HCT116 (cell line): ENCODE measurements around the gene SLC7A8. TPM values are rescaled to one million over a fixed set of nuclear protein-coding genes. Genes with fewer than 3 reads are reported as not detected.

ENCODE experiments used
- ATAC-seq: fragments of 200-7000 bp; cut with Tn5 transposase; 2 replicates; pipeline ENCODE4 v1.9.1; 2020; ENCODE audit warnings: mild to moderate bottlenecking, moderate library complexity
- BruUV-seq: library from RNA; stranded (reverse); fragments of 400-500 nt; replicated peaks from 2 replicates; lab custom pipeline; 2021; lab: Mats Ljungman, UMichigan
- CTCF ChIA-PET: fragments of 300-600 bp; sonication (Branson Sonifier 250); formaldehyde crosslinking; loops from one replicate; lab custom pipeline; 2021; ENCODE audit warnings: antibody characterized with exemption; lab: Charles Lee
- POLR2A ChIA-PET: fragments of 300-600, 350-600 bp; sonication (Branson Sonifier 250); formaldehyde crosslinking; loops from one replicate; lab custom pipeline; 2021; ENCODE audit warnings: antibody characterized with exemption; lab: Charles Lee
- RAD21 ChIA-PET, 2 experiments: fragments of 300-600 bp; sonication (Branson Sonifier 250); formaldehyde crosslinking; loops; one replicate each; lab custom pipeline; 2023; ENCODE audit warnings: low total read pairs in 2 of 2; ENCODE audit not compliant: uncharacterized antibody in 2 of 2, unreplicated experiment in 2 of 2, low non-redundant PET in 1 of 2; lab: Charles Lee
- DNase-seq: peaks from one replicate; pipeline ENCODE4 v3.0.0-alpha.2; 2010; ENCODE audit warnings: low read depth, low spot score
- H2AFZ ChIP-seq: fragments of 200-600 bp; shearing (Covaris generic), sonication (generic); 2 replicates; pipeline ENCODE4 v1.6.1; 2017; ENCODE audit warnings: low read depth, mixed run types, mixed read lengths, antibody characterized with exemption, low read length; ENCODE audit not compliant: poor library complexity, severe bottlenecking
- H3K27ac ChIP-seq: 2 replicates; pipeline ENCODE4 v1.5.1; 2012; ENCODE audit warnings: low read depth, low read length
- H3K27me3 ChIP-seq: fragments of 200-600 bp; sonication (generic); 2 replicates; pipeline ENCODE4 v1.6.1; 2016; ENCODE audit warnings: mixed run types, low read length, mixed read lengths; ENCODE audit not compliant: insufficient read depth
- H3K36me3 ChIP-seq, 2 experiments: fragments of 200-500 bp in 1 of 2; fragments of 200-600 bp in 1 of 2; sonication (Bioruptor generic) in 1 of 2; sonication (generic) in 1 of 2; 2 replicates each; pipeline versions ENCODE4 v1.5.1 to v1.6.1; 2014 to 2016; ENCODE audit warnings: low read length in 2 of 2, inconsistent platforms in 1 of 2, mixed read lengths in 1 of 2, mixed run types in 1 of 2; ENCODE audit not compliant: insufficient read depth in 2 of 2, control insufficient read depth in 1 of 2
- H3K4me1 ChIP-seq, 2 experiments: fragments of 200-600 bp in 1 of 2; sonication (generic) in 1 of 2; 2 replicates each; pipeline versions ENCODE4 v1.5.1 to v1.6.1; 2012 to 2017; ENCODE audit warnings: low read length in 2 of 2, inconsistent platforms in 1 of 2, mild to moderate bottlenecking in 1 of 2, mixed read lengths in 1 of 2, mixed run types in 1 of 2, moderate library complexity in 1 of 2; ENCODE audit not compliant: insufficient read depth in 2 of 2, control insufficient read depth in 1 of 2
- H3K4me2 ChIP-seq: fragments of 200-600 bp; sonication (generic); 2 replicates; pipeline ENCODE4 v1.6.1; 2017; ENCODE audit warnings: mixed run types, low read length, mixed read lengths
- H3K4me3 ChIP-seq, 2 experiments: fragments of 200-600 bp in 1 of 2; sonication (generic) in 1 of 2; replicated peaks in 1 of 2; 2 replicates each; pipeline ENCODE4 v1.5.1; 2011 to 2016; ENCODE audit warnings: low read length in 2 of 2, control low read depth in 1 of 2, low read depth in 1 of 2, mild to moderate bottlenecking in 1 of 2, mixed read lengths in 1 of 2, mixed run types in 1 of 2
- H3K79me2 ChIP-seq: fragments of 200-600 bp; sonication (generic); 2 replicates; pipeline ENCODE4 v1.6.1; 2017; ENCODE audit warnings: mild to moderate bottlenecking, mixed run types, low read length, moderate library complexity, mixed read lengths; ENCODE audit not compliant: insufficient read depth
- H3K9ac ChIP-seq: fragments of 200-600 bp; sonication (generic); 2 replicates; pipeline ENCODE4 v1.6.1; 2016; ENCODE audit warnings: low read length, mixed read lengths
- H3K9me2 ChIP-seq: fragments of 200-600 bp; sonication (generic), shearing (Covaris generic); 2 replicates; pipeline ENCODE4 v1.6.1; 2017; ENCODE audit warnings: mixed run types, mild to moderate bottlenecking, moderate library complexity; ENCODE audit not compliant: insufficient read depth
- H3K9me3 ChIP-seq, 2 experiments: fragments of 200-500 bp in 1 of 2; fragments of 200-600 bp in 1 of 2; sonication (Bioruptor generic) in 1 of 2; sonication (generic) in 1 of 2; 2 replicates each; pipeline ENCODE4 v1.6.1; 2014 to 2017; ENCODE audit warnings: low read length in 2 of 2, mixed read lengths in 2 of 2, inconsistent platforms in 1 of 2, low read depth in 1 of 2, mild to moderate bottlenecking in 1 of 2, mixed run types in 1 of 2, moderate library complexity in 1 of 2; ENCODE audit not compliant: control insufficient read depth in 1 of 2, insufficient read depth in 1 of 2
- H4K20me1 ChIP-seq: fragments of 200-600 bp; sonication (generic), shearing (Covaris generic); 2 replicates; pipeline ENCODE4 v1.6.1; 2017; ENCODE audit warnings: mixed run types, mild to moderate bottlenecking, moderate library complexity; ENCODE audit not compliant: insufficient read depth
- ATF3 ChIP-seq: IDR thresholded peaks from 2 replicates; pipeline ENCODE4 v1.6.1; 2012
- CBX3 ChIP-seq: IDR thresholded peaks from 2 replicates; pipeline ENCODE4 v1.6.1; 2012; ENCODE audit warnings: low read depth
- CEBPB ChIP-seq: IDR thresholded peaks from 2 replicates; pipeline ENCODE4 v1.6.1; 2012; ENCODE audit warnings: low read depth
- EGR1 ChIP-seq: IDR thresholded peaks from 2 replicates; pipeline ENCODE4 v1.6.1; 2012; ENCODE audit warnings: low read depth
- EZH2phosphoT487 ChIP-seq: fragments of 200-600 bp; IDR thresholded peaks from 2 replicates; pipeline ENCODE4 v1.6.1; 2018; ENCODE audit warnings: antibody characterized with exemption, borderline replicate concordance
- JUND ChIP-seq: IDR thresholded peaks from 2 replicates; pipeline ENCODE4 v1.6.1; 2012
- POLR2AphosphoS5 ChIP-seq: IDR thresholded peaks from 2 replicates; pipeline ENCODE4 v1.6.1; 2011; ENCODE audit warnings: mild to moderate bottlenecking, low read depth, low read length, moderate library complexity
- RAD21 ChIP-seq: IDR thresholded peaks from 2 replicates; pipeline ENCODE4 v1.6.1; 2012; ENCODE audit warnings: low read depth, mild to moderate bottlenecking
- REST ChIP-seq: IDR thresholded peaks from 2 replicates; pipeline ENCODE4 v1.6.1; 2012; ENCODE audit warnings: low read depth
- YY1 ChIP-seq: IDR thresholded peaks from 2 replicates; pipeline ENCODE4 v1.6.1; 2011; ENCODE audit warnings: low read length, low read depth, moderate library complexity, mild to moderate bottlenecking; ENCODE audit not compliant: insufficient replicate concordance; ENCODE audit errors: extremely low read depth
- ZBTB33 ChIP-seq: IDR thresholded peaks from 2 replicates; pipeline ENCODE4 v1.6.1; 2011; ENCODE audit warnings: mild to moderate bottlenecking, low read length, moderate library complexity; ENCODE audit not compliant: insufficient replicate concordance; ENCODE audit errors: extremely low read depth
- ZFX ChIP-seq: fragments of 450-650 bp; IDR thresholded peaks from 2 replicates; pipeline ENCODE4 v1.6.1; 2017
- intact Hi-C: fragments of 100-400 bp; cut with micrococcal nuclease; formaldehyde crosslinking; loops from 2 replicates; pipeline ENCODE4 v1.10.0; 2022
- total RNA-seq: library from RNA; stranded (reverse); gene quantifications from one replicate; pipeline ENCODE4 v1.2.1, GENCODE V29; 2021; ENCODE audit not compliant: unreplicated experiment

The SLC7A8 gene
- total RNA-seq, 1 experiment from 2014 or later: 5.3 TPM

GRCh38 chr14:23105348-23105824 is 78.1 kb downstream of the SLC7A8 start:
- ChIA-PET RAD21 (no interaction called here), CTCF (no interaction called here), POLR2A (interaction anchor here (1.4 kb wide), 1 partner anchor 11 kb away, joined by 5 read pairs; the partner anchor contains the start of genes ACIN1 and C14orf119)
- DNase-seq: no peak
- H3K9ac ChIP-seq: no peak overlapping the region
- H3K4me3 ChIP-seq: no peak overlapping the region
- no peaks in the 10 kb centered on the region for H4K20me1 ChIP-seq
- H3K27ac ChIP-seq: no peak overlapping the region
- intact Hi-C loops: no loop called here
- H2AFZ ChIP-seq: no peak overlapping the region
- no peaks in the 10 kb centered on the region for H3K79me2 ChIP-seq
- peaks cover 4% of the 10 kb centered on the region; the same call in 1 of the 2 replicates for H3K27me3 ChIP-seq
- no TSS peak for BruUV-seq
- TF ChIP-seq EGR1: no peak
- no peak for TF ChIP-seq ATF3
- TF ChIP-seq CBX3: no peak
- TF ChIP-seq EZH2phosphoT487: no peak
- no peak overlapping the region for H3K4me2 ChIP-seq
- no peaks in the 10 kb centered on the region for H3K9me3 ChIP-seq
- no peaks in the 10 kb centered on the region for H3K4me1 ChIP-seq
- no peaks in the 10 kb centered on the region for H3K9me2 ChIP-seq
- no peak for ATAC-seq
- H3K36me3 ChIP-seq: no peaks in the 10 kb centered on the region

- Histone ChIP-seq H3K79me2 (no peaks in the 10 kb centered on the region), H3K4me1 (no peaks in the 10 kb centered on the region), H3K27ac (no peak within 1 kb of the TSS), H3K9me2 (no peaks in the 10 kb centered on the region), H3K4me2 (no peak within 1 kb of the TSS), H4K20me1 (no peaks in the 10 kb centered on the region), H3K36me3 (no peaks in the 10 kb centered on the region), H3K27me3 (no peaks in the 10 kb centered on the region; the same call in 1 of the 2 replicates), H3K9me3 (no peaks in the 10 kb centered on the region), H3K9ac (no peak within 1 kb of the TSS), H2AFZ (no peak within 1 kb of the TSS), H3K4me3 (no peak within 1 kb of the TSS)
- POLR2A ChIA-PET: interaction anchor here (1.5 kb wide), 1 partner anchor 10 kb away, joined by 7 read pairs; the partner anchor contains the start of genes ACIN1 and C14orf119
- intact Hi-C loops: no loop called here
- no peak for DNase-seq
- CTCF ChIA-PET: interaction anchor here (0.9 to 1.1 kb wide), 2 partner anchors 15 to 36 kb away, joined by 3 read pairs; no protein-coding TSS in a partner anchor
- no TSS peak for BruUV-seq
- RAD21 ChIA-PET: no interaction called here
- ATAC-seq: no peak
- TF ChIP-seq RAD21 (no peak), JUND (no peak), CEBPB (no peak), ZBTB33 (no peak), ZFX (no peak), EZH2phosphoT487 (no peak), YY1 (no peak), REST (no peak), CBX3 (no peak), POLR2AphosphoS5 (no peak)
These were observed 78.7 kb downstream of the SLC7A8 start, which contains the start of gene CIROP for GRCh38 chr14:23104591-23105347. TSS of gene CIROP (minus strand) at chr14:23104989. CDS start at chr14:23104920, 69 bp downstream.
